ENCODE measurements around the gene SDC1.

The SDC1 gene

DNA sequence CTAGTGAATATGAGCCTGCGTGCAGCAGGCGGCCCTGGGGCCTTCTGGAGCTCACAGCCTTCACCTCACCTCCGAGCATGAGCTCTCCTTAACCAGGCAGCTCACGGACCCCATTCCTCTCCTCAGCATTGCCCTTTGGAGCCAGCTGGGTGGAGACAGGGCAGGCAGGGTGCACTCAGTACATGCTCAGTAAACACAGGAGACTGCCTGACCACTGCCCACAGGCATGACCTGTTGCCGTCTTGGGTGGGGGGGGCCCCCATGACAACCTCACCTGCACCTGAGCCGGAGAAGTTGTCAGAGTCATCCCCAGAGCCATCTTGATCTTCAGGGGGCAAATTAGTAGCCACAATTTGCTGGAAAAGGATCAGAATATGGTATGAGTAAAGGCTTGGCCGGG is 19.9 kb downstream of the SDC1 start:
- no peak for TF ChIP-seq MYC (IDR thresholded peaks at IDR 0.05; ENCODE audit: low read depth, low read length)
- TF ChIP-seq POLR2A (IDR thresholded peaks at IDR 0.05; ENCODE audit: extremely low read depth, insufficient read length), result no peak
- TF ChIP-seq, protein P1, sequence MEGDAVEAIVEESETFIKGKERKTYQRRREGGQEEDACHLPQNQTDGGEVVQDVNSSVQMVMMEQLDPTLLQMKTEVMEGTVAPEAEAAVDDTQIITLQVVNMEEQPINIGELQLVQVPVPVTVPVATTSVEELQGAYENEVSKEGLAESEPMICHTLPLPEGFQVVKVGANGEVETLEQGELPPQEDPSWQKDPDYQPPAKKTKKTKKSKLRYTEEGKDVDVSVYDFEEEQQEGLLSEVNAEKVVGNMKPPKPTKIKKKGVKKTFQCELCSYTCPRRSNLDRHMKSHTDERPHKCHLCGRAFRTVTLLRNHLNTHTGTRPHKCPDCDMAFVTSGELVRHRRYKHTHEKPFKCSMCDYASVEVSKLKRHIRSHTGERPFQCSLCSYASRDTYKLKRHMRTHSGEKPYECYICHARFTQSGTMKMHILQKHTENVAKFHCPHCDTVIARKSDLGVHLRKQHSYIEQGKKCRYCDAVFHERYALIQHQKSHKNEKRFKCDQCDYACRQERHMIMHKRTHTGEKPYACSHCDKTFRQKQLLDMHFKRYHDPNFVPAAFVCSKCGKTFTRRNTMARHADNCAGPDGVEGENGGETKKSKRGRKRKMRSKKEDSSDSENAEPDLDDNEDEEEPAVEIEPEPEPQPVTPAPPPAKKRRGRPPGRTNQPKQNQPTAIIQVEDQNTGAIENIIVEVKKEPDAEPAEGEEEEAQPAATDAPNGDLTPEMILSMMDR (IDR thresholded peaks at IDR 0.05; ENCODE audit: low read depth, low read length), result no peak
- TF ChIP-seq, protein P2, sequence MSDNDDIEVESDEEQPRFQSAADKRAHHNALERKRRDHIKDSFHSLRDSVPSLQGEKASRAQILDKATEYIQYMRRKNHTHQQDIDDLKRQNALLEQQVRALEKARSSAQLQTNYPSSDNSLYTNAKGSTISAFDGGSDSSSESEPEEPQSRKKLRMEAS (IDR thresholded peaks at IDR 0.05; ENCODE audit: low read depth, low read length), result no peak
- no peak for DNase-seq (ENCODE audit: low read depth)
- H3K4me3 ChIP-seq (ENCODE audit: low read depth, low read length), result no peak overlapping the region

DNA sequence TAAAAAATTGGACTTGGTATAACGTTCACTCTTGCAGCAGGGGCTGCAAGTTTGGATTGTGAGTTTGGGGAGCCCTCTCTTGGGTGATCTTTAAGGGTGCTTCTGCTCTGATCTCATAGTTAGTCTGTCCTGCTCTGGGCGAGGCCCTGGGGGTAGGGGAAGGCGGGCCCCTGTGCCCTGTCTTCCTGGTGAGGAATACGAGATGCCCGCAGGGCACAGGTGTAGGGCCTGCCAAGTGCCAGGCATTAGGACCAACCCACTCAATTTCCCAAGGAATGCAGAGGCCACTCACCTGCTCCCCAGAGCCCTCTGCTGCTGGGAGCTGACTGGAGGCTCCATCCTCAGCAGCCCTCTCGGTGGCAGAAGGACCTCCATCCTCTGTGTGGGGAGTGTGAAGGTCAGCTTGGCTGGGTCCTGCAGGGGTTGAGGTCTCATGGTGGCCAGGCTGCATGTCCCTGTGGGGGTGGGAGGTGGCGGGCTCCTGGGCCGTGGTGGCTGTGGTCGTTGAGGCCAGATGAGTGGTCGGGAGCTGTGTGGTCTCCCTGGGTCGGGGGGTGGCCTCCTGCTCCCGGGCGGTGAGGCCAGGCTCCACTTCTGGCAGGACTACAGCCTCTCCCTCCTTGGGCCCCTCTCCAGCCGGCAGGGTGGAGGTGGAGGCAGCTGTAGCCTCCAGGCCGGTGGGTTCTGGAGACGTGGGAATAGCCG is 21.3 kb downstream of the SDC1 start:
- H3K4me3 ChIP-seq (ENCODE audit: low read depth, low read length), result no peak overlapping the region
- DNase-seq (ENCODE audit: low read depth), result no peak
- TF ChIP-seq POLR2A (IDR thresholded peaks at IDR 0.05; ENCODE audit: extremely low read depth, insufficient read length), result no peak
- TF ChIP-seq, protein P2 (IDR thresholded peaks at IDR 0.05; ENCODE audit: low read depth, low read length), result no peak
- TF ChIP-seq MYC (IDR thresholded peaks at IDR 0.05; ENCODE audit: low read depth, low read length), result no peak
- TF ChIP-seq, protein P1 (IDR thresholded peaks at IDR 0.05; ENCODE audit: low read depth, low read length), result no peak

DNA sequence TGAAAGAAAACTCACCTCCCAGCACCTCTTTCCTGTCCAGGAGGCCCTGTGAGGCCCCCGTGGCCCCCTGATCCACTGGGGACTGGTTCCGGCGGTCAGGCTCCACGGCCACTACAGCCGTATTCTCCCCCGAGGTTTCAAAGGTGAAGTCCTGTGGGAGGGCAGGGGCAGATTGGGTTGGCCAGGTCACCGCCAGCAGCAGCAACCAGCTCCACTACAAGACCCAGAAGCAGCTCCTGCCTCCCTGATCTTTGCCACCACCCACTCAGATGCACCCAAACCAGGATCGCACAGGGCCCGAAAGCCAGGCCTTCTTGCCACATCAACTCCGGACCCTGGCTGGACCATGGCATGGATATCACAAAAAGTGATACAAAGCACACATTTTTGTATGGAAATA is 21.9 kb downstream of the SDC1 start:
- DNase-seq (ENCODE audit: low read depth), result no peak
- H3K4me3 ChIP-seq (ENCODE audit: low read depth, low read length), result no peak overlapping the region
- no peak for TF ChIP-seq MYC (IDR thresholded peaks at IDR 0.05; ENCODE audit: low read depth, low read length)
- TF ChIP-seq, protein P1 (IDR thresholded peaks at IDR 0.05; ENCODE audit: low read depth, low read length), result no peak
- TF ChIP-seq, protein P2 (IDR thresholded peaks at IDR 0.05; ENCODE audit: low read depth, low read length), result no peak
- TF ChIP-seq POLR2A (IDR thresholded peaks at IDR 0.05; ENCODE audit: extremely low read depth, insufficient read length), result no peak

DNA sequence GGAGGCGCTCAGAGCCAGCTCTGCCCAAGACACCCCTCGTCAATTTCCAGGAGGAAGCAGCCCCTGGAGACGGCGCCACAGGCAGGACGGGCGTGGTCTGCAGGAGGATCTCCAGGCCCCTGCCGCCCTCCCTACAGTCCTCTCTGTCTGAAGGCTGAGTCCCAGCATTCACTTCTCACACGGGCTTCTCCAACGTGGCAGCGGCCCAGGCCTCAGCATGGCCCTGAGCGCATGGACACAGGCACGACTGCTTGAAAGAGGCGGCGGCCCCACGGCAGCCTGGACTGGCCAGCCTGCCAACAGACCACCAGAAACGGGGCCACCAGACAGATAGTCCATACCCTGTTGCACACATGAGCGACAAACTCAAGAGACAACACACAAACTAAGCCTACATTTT is 23.3 kb downstream of the SDC1 start:
- no peak for DNase-seq (ENCODE audit: low read depth)
- H3K4me3 ChIP-seq (ENCODE audit: low read depth, low read length), result no peak overlapping the region
- TF ChIP-seq, protein P2 (IDR thresholded peaks at IDR 0.05; ENCODE audit: low read depth, low read length), result no peak
- TF ChIP-seq MYC (IDR thresholded peaks at IDR 0.05; ENCODE audit: low read depth, low read length) (no peak), POLR2A (IDR thresholded peaks at IDR 0.05; ENCODE audit: extremely low read depth, insufficient read length) (no peak)
- TF ChIP-seq, protein P1 (IDR thresholded peaks at IDR 0.05; ENCODE audit: low read depth, low read length), result no peak

DNA sequence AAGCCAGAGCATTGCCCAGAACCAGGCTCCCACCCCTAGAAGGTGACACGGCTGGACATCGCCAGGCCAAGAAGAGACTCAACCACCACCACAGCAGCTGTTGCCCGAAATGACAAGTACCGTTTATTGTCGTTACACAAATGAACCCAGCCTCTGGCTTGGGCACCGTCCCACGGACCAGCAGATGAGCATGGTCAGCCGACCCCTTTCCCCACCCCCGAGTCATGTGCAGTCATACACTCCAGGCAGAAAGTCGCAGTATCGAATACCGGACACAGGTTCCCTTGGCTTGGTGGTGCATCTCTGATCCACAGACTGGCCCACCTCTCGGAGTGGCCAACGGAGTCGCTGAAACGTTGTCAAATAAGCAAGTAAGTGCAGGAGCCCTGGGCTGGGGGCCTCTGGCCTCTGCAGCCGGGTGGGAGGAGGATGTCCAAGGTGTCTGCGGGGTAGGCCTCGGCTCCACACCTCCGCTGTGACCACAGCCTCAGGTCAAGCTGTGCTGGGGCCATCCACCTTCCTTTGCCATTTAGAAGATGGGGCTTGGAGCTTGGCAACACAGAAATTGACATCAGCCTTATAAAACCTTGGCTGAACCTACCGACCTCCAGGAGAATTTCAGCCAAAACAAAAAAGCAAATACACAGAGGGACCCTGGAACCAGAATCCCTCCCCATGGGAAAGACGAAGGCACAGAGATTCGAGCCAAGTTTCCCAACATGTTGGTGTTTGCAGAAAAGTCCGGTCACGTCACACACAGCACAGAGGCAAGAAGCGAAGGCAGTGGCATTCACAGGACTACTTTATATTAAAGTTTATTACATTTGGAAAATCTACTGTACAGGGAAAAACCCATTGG is 24.0 kb downstream of the SDC1 start:
- TF ChIP-seq, protein P1 (IDR thresholded peaks at IDR 0.05; ENCODE audit: low read depth, low read length), result no peak
- TF ChIP-seq POLR2A (IDR thresholded peaks at IDR 0.05; ENCODE audit: extremely low read depth, insufficient read length), result no peak
- TF ChIP-seq, protein P2 (IDR thresholded peaks at IDR 0.05; ENCODE audit: low read depth, low read length), result no peak
- no peak for TF ChIP-seq MYC (IDR thresholded peaks at IDR 0.05; ENCODE audit: low read depth, low read length)
- no peak overlapping the region for H3K4me3 ChIP-seq (ENCODE audit: low read depth, low read length)
- DNase-seq (ENCODE audit: low read depth), result no peak

All from NB4 (cell line).